Sigmoid colon (tissue), 7 donors: Measurements from ENCODE around the gene ERMARD. TPM values are rescaled to one million over a fixed set of nuclear protein-coding genes. Genes with fewer than 3 reads are reported as not detected.

Experiments used
- DNase-seq: peaks from one replicate; pipeline ENCODE4 v3.0.0-alpha.2; 2019
- H3K27ac ChIP-seq, 4 donors: fragments of 200-600 bp; sonication (generic); one replicate each; pipeline ENCODE4 v1.5.1; 2016 to 2019; ENCODE audit warnings: mild to moderate bottlenecking in 1 of 4
- H3K27me3 ChIP-seq, 3 donors: fragments of 200-600 bp; sonication (generic); one replicate each; pipeline ENCODE4 v1.5.1; 2019; ENCODE audit warnings: mild to moderate bottlenecking in 1 of 3
- H3K36me3 ChIP-seq, 4 donors: fragments of 200-600 bp; sonication (generic); one replicate each; pipeline ENCODE4 v1.5.1; 2016 to 2019
- H3K4me1 ChIP-seq, 4 donors: fragments of 200-600 bp; sonication (generic); one replicate each; pipeline ENCODE4 v1.5.1; 2017 to 2019
- H3K4me3 ChIP-seq, 4 donors: fragments of 200-600 bp; sonication (generic); one replicate each; pipeline ENCODE4 v1.5.1; 2017 to 2019; ENCODE audit warnings: mild to moderate bottlenecking in 2 of 4, moderate library complexity in 1 of 4
- H3K9me3 ChIP-seq, 4 donors: fragments of 200-600 bp in 3 of 4; sonication (generic) in 3 of 4; one replicate each; pipeline versions ENCODE4 v1.5.1 to v1.6.1; 2013 to 2019
- EP300 ChIP-seq, 4 donors: sonication (generic); formaldehyde crosslinking; IDR thresholded peaks; one replicate each; pipeline ENCODE4 v1.6.1; 2017; ENCODE audit warnings: antibody characterized with exemption in 4 of 4
- POLR2A ChIP-seq, 2 donors: fragments of 450-650 bp; IDR thresholded peaks; one replicate each; pipeline ENCODE4 v1.6.1; 2016; ENCODE audit warnings: antibody characterized with exemption in 2 of 2, mild to moderate bottlenecking in 2 of 2, moderate library complexity in 2 of 2
- POLR2AphosphoS5 ChIP-seq, 4 donors: sonication (generic); formaldehyde crosslinking; IDR thresholded peaks; one replicate each; pipeline ENCODE4 v1.6.1; 2017; ENCODE audit warnings: antibody characterized with exemption in 4 of 4
- WGBS, 2 donors: extraction: QIAGEN DNeasy Blood & Tissue Kit; methylation state at CpG; one replicate each; pipeline ENCODE4 v1.1.7; 2013; 5-methylcytosine and 5-hydroxymethylcytosine counted together
- intact Hi-C: fragments of 100-400 bp; cut with DNase I; formaldehyde crosslinking; loops from one replicate; pipeline ENCODE4 v1.15.1; 2023
- polyA plus RNA-seq, 3 donors: library from polyadenylated mRNA; stranded (reverse); fragments of 200-250 nt; gene quantifications; one replicate each; pipeline ENCODE4 v1.2.3, GENCODE V29; 2013
- total RNA-seq, 4 donors: library from RNA; depleted of rRNA; stranded (reverse); fragments of >200 nt; gene quantifications; one replicate each; pipeline ENCODE4 v1.1.0, GENCODE V29; 2016
- TF ChIP-seq, protein P1 (sequence below), 4 experiments: fragments of 450-650 bp in 3 of 4; fragments of 200-600 bp in 1 of 4; IDR thresholded peaks; one replicate each; pipeline ENCODE4 v1.5.1; 2016 to 2019; ENCODE audit warnings: antibody characterized with exemption in 4 of 4, mild to moderate bottlenecking in 3 of 4, moderate library complexity in 2 of 4
- donor health status: healthy with polysubstance abuse.
- donor health status: Bipolar disorder and iron deficiency.
- donor health status: healthy.

The ERMARD gene
- total and polyA plus RNA-seq, 7 donors: 9.0 to 32.4 (median 18.2) TPM

DNA sequence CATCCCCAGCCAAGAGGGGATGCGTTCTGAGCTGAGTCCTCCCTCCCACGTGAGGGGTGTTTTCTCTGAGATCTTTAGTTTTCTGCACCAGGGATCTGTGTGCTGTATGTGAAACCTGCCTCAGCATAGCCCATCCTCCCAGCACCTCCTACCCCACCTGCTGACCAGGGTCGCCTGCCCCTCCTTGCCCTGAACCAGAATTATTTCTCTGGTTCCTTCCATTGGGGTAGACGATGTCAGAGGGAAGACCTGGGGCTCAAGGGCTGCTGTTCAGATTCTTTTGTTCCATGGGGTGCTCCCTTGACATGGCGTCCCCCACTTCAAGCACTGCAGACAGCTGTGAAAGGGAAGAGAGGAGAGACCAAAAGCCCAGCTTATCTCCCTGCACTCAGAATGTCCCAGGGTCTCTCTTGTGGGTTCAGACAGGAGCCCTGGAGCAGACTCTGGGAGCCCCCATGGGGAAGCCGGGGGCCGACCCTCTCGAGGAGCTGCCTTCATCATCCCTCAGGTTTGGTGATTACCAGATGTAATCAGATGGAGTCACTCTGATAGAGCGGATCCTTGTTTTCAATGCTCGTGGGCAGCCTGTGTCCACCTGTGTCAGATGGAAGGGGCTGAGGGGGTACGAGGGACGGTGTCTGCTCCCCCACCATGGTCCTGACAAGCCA lies 74.3 kb downstream of the ERMARD start:
- intact Hi-C loops: no loop called here
- TF ChIP-seq POLR2A (IDR thresholded peaks at IDR 0.05): no peak
- no peaks in the 10 kb centered on the region for H3K36me3 ChIP-seq
- DNase-seq: no peak
- no peaks in the 10 kb centered on the region for H3K27me3 ChIP-seq
- 86 to 89% methylated on average over 12 of the region's 12 CpGs for WGBS, 2 donors
- no peaks in the 10 kb centered on the region for H3K9me3 ChIP-seq
- no peaks in the 10 kb centered on the region for H3K4me1 ChIP-seq
- H3K4me3 ChIP-seq: no peak overlapping the region
- H3K27ac ChIP-seq: no peak overlapping the region

DNA sequence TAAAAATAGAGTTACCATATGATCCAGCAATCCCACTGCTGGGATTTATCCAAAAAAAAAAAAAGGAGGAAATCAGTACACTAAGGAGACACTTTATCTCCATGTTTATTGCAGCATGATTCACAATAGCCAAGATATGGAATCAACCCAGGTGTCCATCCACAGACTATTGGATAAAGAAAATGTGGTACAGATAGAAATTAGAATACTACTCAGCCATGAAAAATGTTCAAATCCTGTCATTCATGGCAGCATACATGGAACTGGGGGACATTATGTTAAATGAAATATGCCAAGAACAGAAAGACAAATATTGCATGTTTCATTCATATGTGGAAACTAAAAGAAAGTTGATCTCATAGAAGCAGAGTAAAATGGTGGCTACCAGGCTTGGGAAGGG lies 75.3 kb downstream of the ERMARD start:
- Histone ChIP-seq H3K27me3 (peaks cover 0 to 5% (median 0%) of the 10 kb centered on the region in 3 donors), H3K27ac (no peak overlapping the region), H3K4me3 (no peak overlapping the region), H3K9me3 (no peaks in the 10 kb centered on the region), H3K4me1 (peaks cover 0 to 3% (median 0%) of the 10 kb centered on the region in 4 donors), H3K36me3 (no peaks in the 10 kb centered on the region)
- intact Hi-C loops: no loop called here
- TF ChIP-seq POLR2A (IDR thresholded peaks at IDR 0.05) (no peak), EP300 (IDR thresholded peaks at IDR 0.05) (no peak), POLR2AphosphoS5 (IDR thresholded peaks at IDR 0.05) (no peak)
- TF ChIP-seq, protein P1, sequence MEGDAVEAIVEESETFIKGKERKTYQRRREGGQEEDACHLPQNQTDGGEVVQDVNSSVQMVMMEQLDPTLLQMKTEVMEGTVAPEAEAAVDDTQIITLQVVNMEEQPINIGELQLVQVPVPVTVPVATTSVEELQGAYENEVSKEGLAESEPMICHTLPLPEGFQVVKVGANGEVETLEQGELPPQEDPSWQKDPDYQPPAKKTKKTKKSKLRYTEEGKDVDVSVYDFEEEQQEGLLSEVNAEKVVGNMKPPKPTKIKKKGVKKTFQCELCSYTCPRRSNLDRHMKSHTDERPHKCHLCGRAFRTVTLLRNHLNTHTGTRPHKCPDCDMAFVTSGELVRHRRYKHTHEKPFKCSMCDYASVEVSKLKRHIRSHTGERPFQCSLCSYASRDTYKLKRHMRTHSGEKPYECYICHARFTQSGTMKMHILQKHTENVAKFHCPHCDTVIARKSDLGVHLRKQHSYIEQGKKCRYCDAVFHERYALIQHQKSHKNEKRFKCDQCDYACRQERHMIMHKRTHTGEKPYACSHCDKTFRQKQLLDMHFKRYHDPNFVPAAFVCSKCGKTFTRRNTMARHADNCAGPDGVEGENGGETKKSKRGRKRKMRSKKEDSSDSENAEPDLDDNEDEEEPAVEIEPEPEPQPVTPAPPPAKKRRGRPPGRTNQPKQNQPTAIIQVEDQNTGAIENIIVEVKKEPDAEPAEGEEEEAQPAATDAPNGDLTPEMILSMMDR (IDR thresholded peaks at IDR 0.05): no peak
- no peak for DNase-seq

DNA sequence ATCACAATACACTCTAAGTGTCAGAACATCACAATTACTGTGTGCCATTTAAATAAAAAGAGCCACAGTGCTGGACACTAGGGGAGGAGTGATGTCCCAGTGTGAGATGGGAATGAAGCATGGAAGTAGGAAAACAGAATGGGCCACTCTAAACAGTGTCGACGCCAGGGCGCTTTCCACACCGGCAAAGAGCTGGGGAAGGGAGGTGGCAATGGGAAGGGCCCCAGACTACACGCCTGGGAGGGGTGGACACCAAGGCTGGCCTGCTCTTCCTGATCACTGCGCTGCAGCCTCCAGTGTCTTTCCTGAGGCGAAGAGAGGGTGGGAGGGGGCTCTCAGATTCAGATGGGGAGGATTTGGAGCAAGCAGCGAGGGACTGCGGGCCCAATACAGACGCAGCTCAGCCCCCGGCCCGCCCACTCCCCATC lies 75.9 kb downstream of the ERMARD start:
- Histone ChIP-seq H3K36me3 (no peaks in the 10 kb centered on the region), H3K4me3 (no peak overlapping the region), H3K27me3 (peaks cover 0 to 5% (median 0%) of the 10 kb centered on the region in 3 donors), H3K9me3 (no peaks in the 10 kb centered on the region), H3K27ac (no peak overlapping the region), H3K4me1 (peaks cover 0 to 6% (median 0%) of the 10 kb centered on the region in 4 donors)
- WGBS, 2 donors: 65 to 85% methylated on average over 12 of the region's 12 CpGs
- no peak for TF ChIP-seq EP300 (IDR thresholded peaks at IDR 0.05)
- no peak for TF ChIP-seq POLR2A (IDR thresholded peaks at IDR 0.05)
- intact Hi-C loops: no loop called here
- no peak for DNase-seq

DNA sequence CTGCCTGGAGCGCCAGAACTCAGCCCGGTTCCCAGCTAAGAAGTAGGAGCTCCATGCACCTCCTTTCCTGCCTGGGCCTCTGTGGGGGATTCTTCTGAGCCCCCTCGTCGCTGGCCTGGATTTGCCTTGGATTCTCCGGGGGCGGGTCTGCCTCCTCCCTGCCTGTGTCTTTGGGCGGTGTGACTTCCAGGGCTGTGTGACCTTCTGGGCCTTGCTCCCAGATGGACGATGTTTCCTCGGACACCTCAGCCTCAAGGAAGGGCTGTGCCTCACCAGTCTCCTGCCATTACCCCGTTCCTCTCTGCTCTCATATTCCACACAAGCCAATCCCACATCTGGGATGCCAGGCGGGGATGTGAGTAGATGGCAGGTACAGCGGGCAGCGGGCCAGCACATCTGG lies 76.8 kb downstream of the ERMARD start:
- 83 to 84% methylated on average over 13 of the region's 13 CpGs for WGBS, 2 donors
- intact Hi-C loops: no loop called here
- Histone ChIP-seq H3K4me3 (no peak overlapping the region), H3K27ac (no peak overlapping the region), H3K4me1 (peaks cover 0 to 6% (median 0%) of the 10 kb centered on the region in 4 donors), H3K27me3 (peaks cover 0 to 9% (median 0%) of the 10 kb centered on the region in 3 donors), H3K36me3 (no peaks in the 10 kb centered on the region), H3K9me3 (no peaks in the 10 kb centered on the region)
- no peak for DNase-seq
- no peak for TF ChIP-seq POLR2A (IDR thresholded peaks at IDR 0.05)
- no peak for TF ChIP-seq EP300 (IDR thresholded peaks at IDR 0.05)
- TF ChIP-seq, protein P1 (IDR thresholded peaks at IDR 0.05): no peak
- no peak for TF ChIP-seq POLR2AphosphoS5 (IDR thresholded peaks at IDR 0.05)

DNA sequence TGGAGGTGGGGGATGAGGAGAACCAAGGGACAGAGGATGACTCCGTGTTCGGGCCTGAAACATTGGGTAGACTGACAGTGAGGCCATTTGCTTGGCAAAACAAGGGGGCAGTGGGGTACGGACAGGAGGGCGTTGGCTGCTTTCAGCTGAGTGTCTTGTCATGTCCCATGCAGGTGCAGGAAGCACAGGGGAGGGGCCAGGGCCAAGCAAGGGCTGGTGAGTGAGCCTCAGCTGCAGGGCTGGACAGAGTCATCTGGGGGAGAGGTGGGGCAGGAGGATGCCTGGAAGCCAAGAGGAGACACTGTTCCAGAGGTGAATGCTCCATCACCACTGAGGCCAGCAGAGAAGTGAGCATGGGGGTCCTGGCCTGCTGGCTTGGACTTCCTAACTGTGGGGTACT lies 78.4 kb downstream of the ERMARD start:
- Histone ChIP-seq H3K4me1 (peaks cover 0 to 6% (median 0%) of the 10 kb centered on the region in 4 donors), H3K27ac (no peak overlapping the region), H3K4me3 (no peak overlapping the region), H3K36me3 (no peaks in the 10 kb centered on the region), H3K9me3 (no peaks in the 10 kb centered on the region), H3K27me3 (peaks cover 0 to 18% (median 0%) of the 10 kb centered on the region in 3 donors)
- intact Hi-C loops: loop anchor here (2.0 to 5.0 kb wide), 2 partner anchors 459 to 698 kb away; no protein-coding TSS in a partner anchor
- 69 to 73% methylated on average over 4 of the region's 4 CpGs for WGBS, 2 donors
- DNase-seq: no peak
- no peak for TF ChIP-seq POLR2AphosphoS5 (IDR thresholded peaks at IDR 0.05)
- TF ChIP-seq, protein P1 (IDR thresholded peaks at IDR 0.05): no peak
- no peak for TF ChIP-seq EP300 (IDR thresholded peaks at IDR 0.05)
- no peak for TF ChIP-seq POLR2A (IDR thresholded peaks at IDR 0.05)
